Sigmoid colon (tissue), 7 donors: ENCODE results near the gene NLRC3. TPM values are rescaled to one million over a fixed set of nuclear protein-coding genes. Genes with fewer than 3 reads are reported as not detected.

ENCODE experiments used
- DNase-seq: peaks from one replicate; pipeline ENCODE4 v3.0.0-alpha.2; 2019
- H3K27ac ChIP-seq, 4 donors: fragments of 200-600 bp; sonication (generic); one replicate each; pipeline ENCODE4 v1.5.1; 2016 to 2019; ENCODE audit warnings: mild to moderate bottlenecking in 1 of 4
- H3K27me3 ChIP-seq, 3 donors: fragments of 200-600 bp; sonication (generic); one replicate each; pipeline ENCODE4 v1.5.1; 2019; ENCODE audit warnings: mild to moderate bottlenecking in 1 of 3
- H3K36me3 ChIP-seq, 4 donors: fragments of 200-600 bp; sonication (generic); one replicate each; pipeline ENCODE4 v1.5.1; 2016 to 2019
- H3K4me1 ChIP-seq, 4 donors: fragments of 200-600 bp; sonication (generic); one replicate each; pipeline ENCODE4 v1.5.1; 2017 to 2019
- H3K4me3 ChIP-seq, 4 donors: fragments of 200-600 bp; sonication (generic); one replicate each; pipeline ENCODE4 v1.5.1; 2017 to 2019; ENCODE audit warnings: mild to moderate bottlenecking in 2 of 4, moderate library complexity in 1 of 4
- H3K9me3 ChIP-seq, 4 donors: fragments of 200-600 bp in 3 of 4; sonication (generic) in 3 of 4; one replicate each; pipeline versions ENCODE4 v1.5.1 to v1.6.1; 2013 to 2019
- EP300 ChIP-seq, 4 donors: sonication (generic); formaldehyde crosslinking; IDR thresholded peaks; one replicate each; pipeline ENCODE4 v1.6.1; 2017; ENCODE audit warnings: antibody characterized with exemption in 4 of 4
- POLR2A ChIP-seq, 2 donors: fragments of 450-650 bp; IDR thresholded peaks; one replicate each; pipeline ENCODE4 v1.6.1; 2016; ENCODE audit warnings: antibody characterized with exemption in 2 of 2, mild to moderate bottlenecking in 2 of 2, moderate library complexity in 2 of 2
- POLR2AphosphoS5 ChIP-seq, 4 donors: sonication (generic); formaldehyde crosslinking; IDR thresholded peaks; one replicate each; pipeline ENCODE4 v1.6.1; 2017; ENCODE audit warnings: antibody characterized with exemption in 4 of 4
- WGBS, 2 donors: extraction: QIAGEN DNeasy Blood & Tissue Kit; methylation state at CpG; one replicate each; pipeline ENCODE4 v1.1.7; 2013; 5-methylcytosine and 5-hydroxymethylcytosine counted together
- intact Hi-C: fragments of 100-400 bp; cut with DNase I; formaldehyde crosslinking; loops from one replicate; pipeline ENCODE4 v1.15.1; 2023
- polyA plus RNA-seq, 3 donors: library from polyadenylated mRNA; stranded (reverse); fragments of 200-250 nt; gene quantifications; one replicate each; pipeline ENCODE4 v1.2.3, GENCODE V29; 2013
- total RNA-seq, 4 donors: library from RNA; depleted of rRNA; stranded (reverse); fragments of >200 nt; gene quantifications; one replicate each; pipeline ENCODE4 v1.1.0, GENCODE V29; 2016
- TF ChIP-seq, protein P1 (sequence below), 4 experiments: fragments of 450-650 bp in 3 of 4; fragments of 200-600 bp in 1 of 4; IDR thresholded peaks; one replicate each; pipeline ENCODE4 v1.5.1; 2016 to 2019; ENCODE audit warnings: antibody characterized with exemption in 4 of 4, mild to moderate bottlenecking in 3 of 4, moderate library complexity in 2 of 4
- donor health status: healthy with polysubstance abuse.
- donor health status: Bipolar disorder and iron deficiency.
- donor health status: healthy.

The NLRC3 gene
- total and polyA plus RNA-seq, 7 donors: under 0.01 to 7.0 (median 0.27) TPM; not detected in 2

DNA sequence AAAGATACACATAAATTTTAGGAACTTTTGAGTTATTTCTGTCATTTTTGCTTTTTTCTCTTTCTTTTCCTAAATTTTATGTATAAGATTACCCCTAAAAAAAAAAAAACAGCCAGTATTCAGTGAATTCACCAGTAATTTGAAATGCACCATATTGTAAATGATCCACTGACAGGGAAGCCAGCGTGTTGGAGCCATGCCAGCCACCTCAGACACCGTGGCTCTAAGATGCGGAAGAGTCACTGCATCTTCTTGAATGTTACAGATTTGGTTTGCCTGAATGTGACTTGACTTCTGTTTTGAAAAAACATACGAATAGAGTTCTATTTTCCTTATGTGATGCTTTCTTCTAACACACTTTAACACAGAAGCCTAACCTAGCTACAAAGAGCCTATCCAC, 39.0 kb downstream of the NLRC3 start:
- peaks cover 0 to 20% (median 7%) of the 10 kb centered on the region in 4 donors for H3K4me1 ChIP-seq
- H3K4me3 ChIP-seq: no peak overlapping the region
- DNase-seq: no peak
- WGBS, 2 donors: 90 to 91% methylated on average over 4 of the region's 4 CpGs
- no peak overlapping the region for H3K27ac ChIP-seq
- TF ChIP-seq, protein P1, sequence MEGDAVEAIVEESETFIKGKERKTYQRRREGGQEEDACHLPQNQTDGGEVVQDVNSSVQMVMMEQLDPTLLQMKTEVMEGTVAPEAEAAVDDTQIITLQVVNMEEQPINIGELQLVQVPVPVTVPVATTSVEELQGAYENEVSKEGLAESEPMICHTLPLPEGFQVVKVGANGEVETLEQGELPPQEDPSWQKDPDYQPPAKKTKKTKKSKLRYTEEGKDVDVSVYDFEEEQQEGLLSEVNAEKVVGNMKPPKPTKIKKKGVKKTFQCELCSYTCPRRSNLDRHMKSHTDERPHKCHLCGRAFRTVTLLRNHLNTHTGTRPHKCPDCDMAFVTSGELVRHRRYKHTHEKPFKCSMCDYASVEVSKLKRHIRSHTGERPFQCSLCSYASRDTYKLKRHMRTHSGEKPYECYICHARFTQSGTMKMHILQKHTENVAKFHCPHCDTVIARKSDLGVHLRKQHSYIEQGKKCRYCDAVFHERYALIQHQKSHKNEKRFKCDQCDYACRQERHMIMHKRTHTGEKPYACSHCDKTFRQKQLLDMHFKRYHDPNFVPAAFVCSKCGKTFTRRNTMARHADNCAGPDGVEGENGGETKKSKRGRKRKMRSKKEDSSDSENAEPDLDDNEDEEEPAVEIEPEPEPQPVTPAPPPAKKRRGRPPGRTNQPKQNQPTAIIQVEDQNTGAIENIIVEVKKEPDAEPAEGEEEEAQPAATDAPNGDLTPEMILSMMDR (IDR thresholded peaks at IDR 0.05): no peak
- TF ChIP-seq POLR2A (IDR thresholded peaks at IDR 0.05) (no peak), EP300 (IDR thresholded peaks at IDR 0.05) (no peak), POLR2AphosphoS5 (IDR thresholded peaks at IDR 0.05) (no peak)
- peaks cover 9 to 57% (median 17%) of the 10 kb centered on the region in 4 donors for H3K36me3 ChIP-seq
- H3K27me3 ChIP-seq: no peaks in the 10 kb centered on the region
- H3K9me3 ChIP-seq: no peaks in the 10 kb centered on the region
- intact Hi-C loops: no loop called here

DNA sequence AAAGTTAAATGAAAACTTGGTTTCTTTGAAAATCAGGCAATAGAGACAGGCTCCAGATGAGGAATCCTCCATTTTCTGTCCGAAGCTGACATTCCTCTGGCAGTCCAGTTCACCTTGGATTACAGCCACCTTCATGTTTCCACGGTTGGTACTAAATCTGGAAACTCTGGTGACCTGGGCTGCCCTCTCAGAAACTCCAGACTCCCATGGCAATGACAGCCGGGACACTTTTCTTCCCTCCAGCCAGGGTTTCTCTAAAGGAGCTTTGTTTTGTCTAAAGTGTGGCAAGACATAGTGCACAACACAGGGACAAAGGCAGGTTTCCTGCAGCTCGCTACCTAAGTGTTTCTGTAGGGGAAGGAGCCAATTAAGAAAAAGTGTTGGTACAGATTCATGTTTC, 40.4 kb downstream of the NLRC3 start:
- Histone ChIP-seq H3K4me3 (no peak overlapping the region), H3K27ac (peak overlapping the region in 2 of 4 donors; percentile 24 to 57), H3K9me3 (no peaks in the 10 kb centered on the region), H3K27me3 (no peaks in the 10 kb centered on the region), H3K4me1 (peaks cover 0 to 20% (median 7%) of the 10 kb centered on the region in 4 donors), H3K36me3 (peaks cover 17 to 70% (median 26%) of the 10 kb centered on the region in 4 donors)
- TF ChIP-seq EP300 (IDR thresholded peaks at IDR 0.05): no peak
- TF ChIP-seq POLR2AphosphoS5 (IDR thresholded peaks at IDR 0.05): no peak
- TF ChIP-seq, protein P1 (IDR thresholded peaks at IDR 0.05): no peak
- no peak for TF ChIP-seq POLR2A (IDR thresholded peaks at IDR 0.05)
- DNase-seq: no peak
- intact Hi-C loops: no loop called here
- WGBS, 2 donors: 83 to 90% methylated on average over 4 of the region's 4 CpGs

DNA sequence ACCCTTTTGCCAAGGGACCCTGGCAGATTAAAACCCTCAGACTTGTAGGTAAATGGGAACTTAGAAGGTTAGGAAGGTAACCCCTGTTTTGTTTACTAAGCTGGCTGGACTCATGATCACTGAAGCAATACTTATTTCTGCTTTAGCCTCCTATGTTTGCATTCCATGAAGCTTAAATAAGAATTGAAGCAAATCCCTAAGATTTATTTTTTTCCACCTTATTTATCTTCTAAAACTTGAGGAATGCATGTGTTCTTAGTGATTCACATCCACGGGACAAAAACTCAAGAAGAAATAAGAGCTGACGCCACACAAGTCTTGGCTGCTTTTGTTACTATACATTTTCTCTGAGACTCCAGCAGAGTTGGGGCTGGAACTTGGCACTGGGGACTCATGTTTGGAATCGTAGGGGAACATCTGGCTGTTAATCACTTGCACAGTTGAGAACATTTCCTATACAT, 40.9 kb downstream of the NLRC3 start:
- Histone ChIP-seq H3K27ac (peak overlapping the region in 2 of 4 donors; percentile 0 to 57), H3K4me1 (peaks cover 0 to 20% (median 7%) of the 10 kb centered on the region in 4 donors), H3K9me3 (no peaks in the 10 kb centered on the region), H3K36me3 (peaks cover 17 to 75% (median 26%) of the 10 kb centered on the region in 4 donors), H3K27me3 (no peaks in the 10 kb centered on the region), H3K4me3 (no peak overlapping the region)
- no peak for DNase-seq
- TF ChIP-seq, protein P1 (IDR thresholded peaks at IDR 0.05): no peak
- no peak for TF ChIP-seq POLR2AphosphoS5 (IDR thresholded peaks at IDR 0.05)
- no peak for TF ChIP-seq EP300 (IDR thresholded peaks at IDR 0.05)
- no peak for TF ChIP-seq POLR2A (IDR thresholded peaks at IDR 0.05)
- intact Hi-C loops: no loop called here
- WGBS, 2 donors: 83 to 91% methylated on average over 3 of the region's 3 CpGs

DNA sequence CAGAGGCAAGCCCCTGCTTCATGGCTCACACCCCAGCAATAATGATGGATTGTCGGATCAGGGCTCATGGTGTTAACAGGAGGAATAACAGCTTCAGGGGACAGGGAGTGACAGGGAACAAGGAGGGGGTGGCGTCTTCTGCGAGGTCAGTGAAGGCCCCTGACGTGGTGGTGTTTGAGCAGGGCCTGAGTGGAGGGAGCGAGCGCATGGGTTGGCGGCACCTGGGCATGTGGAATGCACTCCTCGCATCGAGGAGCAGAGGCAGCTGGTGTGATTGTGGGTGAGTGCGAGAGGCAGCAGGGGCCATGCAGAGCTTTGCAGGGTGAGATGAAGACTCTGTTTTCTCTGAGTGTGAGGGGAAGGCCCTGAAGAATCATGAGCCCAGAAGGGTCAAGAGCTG, 43.1 kb downstream of the NLRC3 start:
- WGBS, 2 donors: 96% methylated on average over 10 of the region's 10 CpGs
- no peak overlapping the region for H3K27ac ChIP-seq
- H3K4me1 ChIP-seq: peaks cover 0 to 20% (median 7%) of the 10 kb centered on the region in 4 donors
- TF ChIP-seq, protein P1 (IDR thresholded peaks at IDR 0.05): no peak
- TF ChIP-seq EP300 (IDR thresholded peaks at IDR 0.05) (no peak), POLR2AphosphoS5 (IDR thresholded peaks at IDR 0.05) (no peak), POLR2A (IDR thresholded peaks at IDR 0.05) (no peak)
- peaks cover 24 to 71% (median 39%) of the 10 kb centered on the region in 4 donors for H3K36me3 ChIP-seq
- no peak overlapping the region for H3K4me3 ChIP-seq
- H3K27me3 ChIP-seq: no peaks in the 10 kb centered on the region
- no peak for DNase-seq
- intact Hi-C loops: no loop called here
- H3K9me3 ChIP-seq: no peaks in the 10 kb centered on the region

DNA sequence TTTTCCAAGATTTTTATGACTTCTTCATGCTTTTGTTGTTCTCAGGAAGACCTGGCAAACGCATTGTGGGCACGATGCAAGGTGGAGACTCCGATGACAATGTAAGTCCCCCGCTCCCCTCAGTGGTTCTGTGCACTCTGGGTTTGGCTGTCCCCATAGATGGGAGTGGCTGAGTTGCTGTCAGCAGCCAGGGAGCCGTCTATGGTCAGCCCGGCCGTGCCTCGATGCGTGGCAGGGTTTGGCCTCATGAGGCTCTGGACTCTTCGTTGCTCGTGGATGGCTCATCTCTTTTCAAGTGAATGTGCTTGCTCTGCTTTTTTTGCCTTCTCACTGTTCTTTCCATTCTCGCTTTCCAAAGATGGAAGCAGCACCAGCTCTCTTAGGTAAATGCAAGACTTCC, 44.5 kb downstream of the NLRC3 start:
- TF ChIP-seq, protein P1 (IDR thresholded peaks at IDR 0.05): no peak
- Histone ChIP-seq H3K27ac (no peak overlapping the region), H3K9me3 (no peaks in the 10 kb centered on the region), H3K27me3 (no peaks in the 10 kb centered on the region), H3K4me3 (no peak overlapping the region), H3K4me1 (peaks cover 0 to 20% (median 7%) of the 10 kb centered on the region in 4 donors), H3K36me3 (peaks cover 30 to 76% (median 39%) of the 10 kb centered on the region in 4 donors)
- 92 to 94% methylated on average over 12 of the region's 12 CpGs for WGBS, 2 donors
- intact Hi-C loops: no loop called here
- no peak for DNase-seq
